IMR-90 (cell line): ENCODE results near the gene WIPI1. TPM values are rescaled to one million over a fixed set of nuclear protein-coding genes. Genes with fewer than 3 reads are reported as not detected.

Source experiments
- ATAC-seq: fragments of 200-7000 bp; cut with Tn5 transposase; 2 replicates; pipeline ENCODE4 v1.9.1; 2020; ENCODE audit warnings: low read depth, mild to moderate bottlenecking, moderate library complexity
- BruUV-seq: library from RNA; stranded (reverse); fragments of 400-500 nt; replicated peaks from 2 replicates; lab custom pipeline; 2021; lab: Mats Ljungman, UMichigan
- CTCF ChIA-PET: fragments of 300-600 bp; formaldehyde crosslinking; extraction: SDS; loops from one replicate; lab custom pipeline; 2021; ENCODE audit warnings: antibody characterized with exemption; lab: Yijun Ruan, JAX
- POLR2A ChIA-PET: fragments of 300-600 bp; sonication (Branson Sonifier 250); formaldehyde crosslinking; loops from one replicate; lab custom pipeline; 2022; ENCODE audit warnings: antibody characterized with exemption; ENCODE audit not compliant: unreplicated experiment; lab: Charles Lee
- DNase-seq: peaks from one replicate; pipeline ENCODE4 v3.0.0; 2013
- H2AFZ ChIP-seq: replicated peaks from 2 replicates; pipeline ENCODE3; 2013; ENCODE audit warnings: low read length, mild to moderate bottlenecking; ENCODE audit not compliant: poor library complexity
- H2AK5ac ChIP-seq: 2 replicates; pipeline ENCODE4 v1.6.1; 2013; ENCODE audit warnings: low read depth, low read length, inconsistent platforms
- H2AK9ac ChIP-seq: replicated peaks from 2 replicates; pipeline ENCODE3; 2013; ENCODE audit warnings: mild to moderate bottlenecking, low read depth, low read length, moderate library complexity; ENCODE audit not compliant: poor library complexity
- H2BK120ac ChIP-seq: 2 replicates; pipeline ENCODE4 v1.6.1; 2013; ENCODE audit warnings: low read depth, low read length, inconsistent platforms
- H2BK15ac ChIP-seq: 3 replicates; pipeline ENCODE4 v1.6.1; 2013; ENCODE audit warnings: low read depth, low read length, inconsistent platforms
- H2BK20ac ChIP-seq: 2 replicates; pipeline ENCODE4 v1.6.1; 2013; ENCODE audit warnings: low read depth, mild to moderate bottlenecking, inconsistent platforms, low read length, moderate library complexity
- H2BK5ac ChIP-seq: 2 replicates; pipeline ENCODE4 v1.6.1; 2013; ENCODE audit warnings: mild to moderate bottlenecking, low read depth, low read length, inconsistent platforms; ENCODE audit not compliant: poor library complexity, severe bottlenecking
- H3K14ac ChIP-seq: replicated peaks from 2 replicates; pipeline ENCODE4 v1.6.1; 2013; ENCODE audit warnings: low read depth, low read length, inconsistent platforms
- H3K18ac ChIP-seq: 2 replicates; pipeline ENCODE4 v1.6.1; 2013; ENCODE audit warnings: low read depth, low read length, control low read depth
- H3K23ac ChIP-seq: 2 replicates; pipeline ENCODE4 v1.6.1; 2013; ENCODE audit warnings: low read depth, low read length, inconsistent platforms
- H3K27ac ChIP-seq: 2 replicates; pipeline ENCODE4 v1.5.1; 2013; ENCODE audit warnings: mild to moderate bottlenecking, control low read depth, low read length; ENCODE audit not compliant: insufficient read depth
- H3K27me3 ChIP-seq: 2 replicates; pipeline ENCODE4 v1.6.1; 2013; ENCODE audit warnings: low read length; ENCODE audit not compliant: control insufficient read depth, insufficient read depth
- H3K36me3 ChIP-seq: 2 replicates; pipeline ENCODE4 v1.6.1; 2013; ENCODE audit warnings: low read length, mixed read lengths; ENCODE audit not compliant: control insufficient read depth, insufficient read depth
- H3K4ac ChIP-seq: 2 replicates; pipeline ENCODE4 v1.6.1; 2013; ENCODE audit warnings: low read depth, low read length, inconsistent platforms
- H3K4me1 ChIP-seq: 2 replicates; pipeline ENCODE4 v1.6.1; 2013; ENCODE audit warnings: low read length, mixed read lengths; ENCODE audit not compliant: control insufficient read depth, insufficient read depth
- H3K4me2 ChIP-seq: 2 replicates; pipeline ENCODE4 v1.6.1; 2013; ENCODE audit warnings: low read depth, mild to moderate bottlenecking, control low read depth, low read length, moderate library complexity
- H3K4me3 ChIP-seq: 2 replicates; pipeline ENCODE4 v1.5.1; 2013; ENCODE audit warnings: low read depth, mild to moderate bottlenecking, control low read depth, low read length, moderate library complexity; ENCODE audit not compliant: insufficient read depth
- H3K56ac ChIP-seq: 2 replicates; pipeline ENCODE4 v1.6.1; 2013; ENCODE audit warnings: low read length, inconsistent platforms; ENCODE audit not compliant: insufficient read depth; ENCODE audit errors: extremely low read depth
- H3K79me1 ChIP-seq, 2 experiments: 2 replicates each; pipeline ENCODE4 v1.6.1; 2013; ENCODE audit warnings: low read length in 2 of 2, inconsistent platforms in 1 of 2, low read depth in 1 of 2
- H3K9ac ChIP-seq: 2 replicates; pipeline ENCODE4 v1.6.1; 2013; ENCODE audit warnings: low read depth, low read length, control low read depth
- H3K9me1 ChIP-seq: 2 replicates; pipeline ENCODE4 v1.6.1; 2013; ENCODE audit warnings: low read length, inconsistent platforms; ENCODE audit not compliant: insufficient read depth
- H3K9me3 ChIP-seq: 2 replicates; pipeline ENCODE4 v1.6.1; 2013; ENCODE audit warnings: low read length; ENCODE audit not compliant: control insufficient read depth, insufficient read depth
- H4K20me1 ChIP-seq: 2 replicates; pipeline ENCODE4 v1.6.1; 2013; ENCODE audit warnings: low read length, inconsistent platforms; ENCODE audit not compliant: insufficient read depth
- H4K5ac ChIP-seq: 2 replicates; pipeline ENCODE4 v1.6.1; 2013; ENCODE audit warnings: mild to moderate bottlenecking, low read depth, low read length, control low read depth
- H4K8ac ChIP-seq, 2 experiments: 2 replicates each; pipeline ENCODE4 v1.6.1; 2013; ENCODE audit warnings: low read depth in 2 of 2, low read length in 2 of 2, control low read depth in 1 of 2, inconsistent platforms in 1 of 2
- H4K91ac ChIP-seq: 2 replicates; pipeline ENCODE4 v1.6.1; 2013; ENCODE audit warnings: low read depth, low read length, inconsistent platforms; ENCODE audit not compliant: insufficient read depth
- BHLHE40 ChIP-seq: fragments of 150-350 bp; IDR thresholded peaks from 2 replicates; pipeline ENCODE4 v1.6.1; 2016; ENCODE audit warnings: mild to moderate bottlenecking, low read depth, low read length
- CEBPB ChIP-seq: IDR thresholded peaks from 2 replicates; pipeline ENCODE4 v1.6.1; 2012; ENCODE audit warnings: low read depth, low read length, improper control_type of control experiment
- CHD1 ChIP-seq: IDR thresholded peaks from 2 replicates; pipeline ENCODE4 v1.6.1; 2012; ENCODE audit warnings: low read depth, low read length, improper control_type of control experiment
- MAZ ChIP-seq: IDR thresholded peaks from 2 replicates; pipeline ENCODE4 v1.6.1; 2012; ENCODE audit warnings: low read depth, mild to moderate bottlenecking, low read length, improper control_type of control experiment, moderate library complexity, borderline replicate concordance
- MXI1 ChIP-seq: IDR thresholded peaks from 2 replicates; pipeline ENCODE4 v1.6.1; 2012; ENCODE audit warnings: low read depth, mild to moderate bottlenecking, low read length, moderate library complexity, borderline replicate concordance
- NFE2L2 ChIP-seq: fragments of 150-350 bp; IDR thresholded peaks from 2 replicates; pipeline ENCODE4 v1.6.1; 2016; ENCODE audit warnings: low read depth, mild to moderate bottlenecking, low read length
- POLR2A ChIP-seq: IDR thresholded peaks from 2 replicates; pipeline ENCODE4 v1.6.1; 2012; ENCODE audit warnings: mild to moderate bottlenecking, low read depth, low read length
- RAD21 ChIP-seq: IDR thresholded peaks from 2 replicates; pipeline ENCODE4 v1.6.1; 2012; ENCODE audit warnings: low read length, improper control_type of control experiment
- RCOR1 ChIP-seq: IDR thresholded peaks from 2 replicates; pipeline ENCODE4 v1.6.1; 2012; ENCODE audit warnings: mild to moderate bottlenecking, low read length, improper control_type of control experiment; ENCODE audit not compliant: insufficient replicate concordance
- RFX5 ChIP-seq: IDR thresholded peaks from 2 replicates; pipeline ENCODE4 v1.8.0; 2012; ENCODE audit warnings: low read depth, mild to moderate bottlenecking, low read length, moderate library complexity
- SMC3 ChIP-seq: fragments of 150-350 bp; IDR thresholded peaks from 2 replicates; pipeline ENCODE4 v1.6.1; 2016; ENCODE audit warnings: low read depth, mild to moderate bottlenecking, antibody characterized with exemption, low read length, moderate library complexity
- WGBS, 2 experiments: methylation state at CpG; one replicate each; pipeline versions ENCODE4 v1.1.5 to v1.1.7; 2013; ENCODE audit warnings: missing lambda C conversion rate in 2 of 2; ENCODE audit not compliant: insufficient read length in 1 of 2; ENCODE audit errors: extremely low coverage in 2 of 2; 5-methylcytosine and 5-hydroxymethylcytosine counted together
- dilution Hi-C: fragments of 300-500 bp; cut with HindIII; formaldehyde crosslinking; loops from one replicate; pipeline ENCODE4 v1.14.3; 2018; ENCODE audit warnings: low sequenced_read_pairs; ENCODE audit not compliant: unreplicated experiment
- in situ Hi-C: fragments of 300-500 bp; cut with MboI; formaldehyde crosslinking; loops from 3 replicates; pipeline ENCODE4 v1.14.3; 2019; ENCODE audit warnings: low sequenced_read_pairs, inconsistent platforms, mixed read lengths
- intact Hi-C: fragments of 100-400 bp; cut with micrococcal nuclease; formaldehyde crosslinking; loops from 2 replicates; pipeline ENCODE4 v1.10.0; 2022
- polyA plus RNA-seq, 3 experiments: library from polyadenylated mRNA; depleted of rRNA; stranded (reverse); fragments of >200 nt; gene quantifications; 2 replicates each; pipeline ENCODE4 v1.2.3, GENCODE V29; 2012; ENCODE audit warnings: low replicate concordance in 1 of 3
- total RNA-seq: library from RNA; depleted of rRNA; stranded (reverse); fragments of >200 nt; gene quantifications from 2 replicates; pipeline ENCODE4 v1.2.3, GENCODE V29; 2012
- TF ChIP-seq, protein P1 (sequence below): fragments of 150-350 bp; IDR thresholded peaks from 2 replicates; pipeline ENCODE4 v1.6.1; 2017; ENCODE audit warnings: mild to moderate bottlenecking, antibody characterized with exemption, low read length, low read depth

The WIPI1 gene
- total and polyA plus RNA-seq, 2 of the 4 experiments (the other 2 are of a cell fraction), result 78.6 to 129 TPM

DNA sequence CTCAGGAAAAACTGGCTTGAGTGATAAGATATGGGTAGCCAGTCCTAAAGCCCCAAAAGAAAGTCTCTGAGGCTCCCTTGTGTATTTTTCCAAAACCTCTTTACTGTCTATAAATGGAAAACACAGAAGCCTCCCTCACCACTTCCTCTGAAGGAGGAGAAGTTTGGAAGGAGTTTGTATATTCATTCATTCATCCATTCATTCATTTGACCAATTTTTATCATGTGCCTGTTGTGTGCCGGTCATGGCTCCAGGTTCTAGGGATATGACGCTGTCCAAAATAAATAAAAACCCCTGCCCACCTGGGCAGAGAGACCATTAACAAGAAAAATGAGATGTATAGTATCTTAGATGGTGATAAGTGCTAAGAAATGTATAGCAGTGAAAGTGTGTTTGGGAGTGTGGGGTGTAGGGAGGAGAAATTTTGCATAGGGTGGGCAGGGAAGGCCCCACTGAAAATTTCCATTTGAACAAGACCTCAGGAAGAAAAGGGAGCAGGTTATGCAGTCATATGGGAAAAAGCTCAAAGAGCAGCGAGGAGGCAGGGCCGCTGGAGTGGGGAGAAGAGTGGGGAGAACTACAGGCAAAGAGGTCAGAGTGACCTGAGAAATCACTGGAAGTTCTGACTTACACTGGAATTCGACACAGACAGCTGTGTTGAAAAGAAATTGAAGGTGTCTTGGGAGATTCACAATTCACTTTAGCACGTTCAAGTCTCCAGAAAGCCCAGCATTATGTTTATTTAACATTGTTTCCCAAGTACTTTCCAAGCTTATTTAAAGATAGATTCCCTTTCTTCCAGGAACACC, 6.1 kb upstream of the WIPI1 start:
- Histone ChIP-seq H3K79me1 (no peaks in the 10 kb centered on the region), H4K20me1 (no peaks in the 10 kb centered on the region), H4K8ac (no peak overlapping the region), H3K36me3 (no peaks in the 10 kb centered on the region), H4K5ac (no peak overlapping the region), H3K4me1 (no peaks in the 10 kb centered on the region), H3K9ac (no peak overlapping the region), H3K4me2 (no peak overlapping the region), H2AK5ac (no peak overlapping the region), H3K9me3 (no peaks in the 10 kb centered on the region), H3K4me3 (no peak overlapping the region), H3K27me3 (peaks cover 2% of the 10 kb centered on the region; the same call in 1 of the 2 replicates), H3K14ac (no peak overlapping the region), H3K9me1 (no peaks in the 10 kb centered on the region), H2BK5ac (no peak overlapping the region), H3K27ac (no peak overlapping the region), H3K23ac (no peak overlapping the region), H4K91ac (no peak overlapping the region), H3K4ac (no peak overlapping the region), H3K56ac (no peak overlapping the region), H3K18ac (no peak overlapping the region), H2BK120ac (no peak overlapping the region), H2AK9ac (no peak overlapping the region), H2BK20ac (no peak overlapping the region), H2BK15ac (no peak overlapping the region), H2AFZ (no peak overlapping the region)
- ChIA-PET POLR2A (no interaction called here), CTCF (no interaction called here)
- no TSS peak for BruUV-seq
- TF ChIP-seq MAZ (no peak), BHLHE40 (no peak), NFE2L2 (no peak), RFX5 (no peak), POLR2A (no peak), RAD21 (no peak), CHD1 (no peak), SMC3 (no peak), RCOR1 (no peak), MXI1 (no peak), CEBPB (no peak)
- TF ChIP-seq, protein P1, sequence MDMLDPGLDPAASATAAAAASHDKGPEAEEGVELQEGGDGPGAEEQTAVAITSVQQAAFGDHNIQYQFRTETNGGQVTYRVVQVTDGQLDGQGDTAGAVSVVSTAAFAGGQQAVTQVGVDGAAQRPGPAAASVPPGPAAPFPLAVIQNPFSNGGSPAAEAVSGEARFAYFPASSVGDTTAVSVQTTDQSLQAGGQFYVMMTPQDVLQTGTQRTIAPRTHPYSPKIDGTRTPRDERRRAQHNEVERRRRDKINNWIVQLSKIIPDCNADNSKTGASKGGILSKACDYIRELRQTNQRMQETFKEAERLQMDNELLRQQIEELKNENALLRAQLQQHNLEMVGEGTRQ, result no peak
- in situ Hi-C loops (loop anchor here (25.0 kb wide), 1 partner anchor 501 kb away; no protein-coding TSS in a partner anchor), intact Hi-C loops (loop anchor here (1.0 to 10.0 kb wide), 4 partner anchors 261 to 781 kb away; no protein-coding TSS in a partner anchor), dilution Hi-C loops (no loop called here)
- DNase-seq, result no peak
- WGBS, 2 experiments, result no CpG with 5 or more reads among the region's 6 CpGs
- no peak for ATAC-seq
